ENCODE results near the gene SCAND1.

- TF ChIP-seq CTCF (IDR thresholded peaks at IDR 0.05) = peak in 4 of 6 experiments; percentile 25 to 45 (median 40)
- TF ChIP-seq POLR2A (IDR thresholded peaks at IDR 0.05) = no peak
These were observed 37.0 kb upstream of the SCAND1 start for GRCh38 chr20:35991142-35991771.

Data from Peyer's patch (tissue), 4 donors.